Measurements from ENCODE around the gene SGSH.

Gene SGSH

GRCh38 chr17:80252871-80253270 is 32.7 kb upstream of the SGSH start:
- TF ChIP-seq, protein P1, sequence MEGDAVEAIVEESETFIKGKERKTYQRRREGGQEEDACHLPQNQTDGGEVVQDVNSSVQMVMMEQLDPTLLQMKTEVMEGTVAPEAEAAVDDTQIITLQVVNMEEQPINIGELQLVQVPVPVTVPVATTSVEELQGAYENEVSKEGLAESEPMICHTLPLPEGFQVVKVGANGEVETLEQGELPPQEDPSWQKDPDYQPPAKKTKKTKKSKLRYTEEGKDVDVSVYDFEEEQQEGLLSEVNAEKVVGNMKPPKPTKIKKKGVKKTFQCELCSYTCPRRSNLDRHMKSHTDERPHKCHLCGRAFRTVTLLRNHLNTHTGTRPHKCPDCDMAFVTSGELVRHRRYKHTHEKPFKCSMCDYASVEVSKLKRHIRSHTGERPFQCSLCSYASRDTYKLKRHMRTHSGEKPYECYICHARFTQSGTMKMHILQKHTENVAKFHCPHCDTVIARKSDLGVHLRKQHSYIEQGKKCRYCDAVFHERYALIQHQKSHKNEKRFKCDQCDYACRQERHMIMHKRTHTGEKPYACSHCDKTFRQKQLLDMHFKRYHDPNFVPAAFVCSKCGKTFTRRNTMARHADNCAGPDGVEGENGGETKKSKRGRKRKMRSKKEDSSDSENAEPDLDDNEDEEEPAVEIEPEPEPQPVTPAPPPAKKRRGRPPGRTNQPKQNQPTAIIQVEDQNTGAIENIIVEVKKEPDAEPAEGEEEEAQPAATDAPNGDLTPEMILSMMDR (IDR thresholded peaks at IDR 0.05; ENCODE audit: low read depth, low read length, missing control alignments): peak; percentile 57
- DNase-seq (ENCODE audit: extremely low read depth, low read depth): no peak
- no peak overlapping the region for H3K4me3 ChIP-seq (replicated peaks; ENCODE audit: low read depth, low read length)

DNA sequence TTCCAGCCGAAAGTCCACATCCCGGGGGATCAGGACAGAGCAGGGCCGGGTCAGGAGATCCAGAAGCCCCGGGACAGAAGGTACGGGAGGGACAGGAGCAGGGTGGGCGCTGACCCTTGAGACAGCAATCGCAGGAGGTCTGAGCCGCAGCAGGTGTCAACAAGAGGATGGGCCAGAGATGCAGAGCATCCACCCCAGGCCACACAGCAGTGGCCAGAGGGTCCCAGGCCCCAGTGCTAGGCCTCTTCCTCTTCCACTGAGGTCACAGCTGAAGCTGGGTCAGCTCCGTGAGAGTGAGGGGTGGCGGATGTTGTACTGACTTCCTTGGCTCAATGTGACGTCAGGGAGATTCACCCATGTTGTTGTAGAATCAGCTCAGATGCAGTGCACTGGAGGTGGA is 31.8 kb upstream of the SGSH start:
- TF ChIP-seq, protein P1 (IDR thresholded peaks at IDR 0.05; ENCODE audit: low read depth, low read length, missing control alignments): no peak
- H3K4me3 ChIP-seq (replicated peaks; ENCODE audit: low read depth, low read length): no peak overlapping the region

GRCh38 chr17:80248894-80249710 is 29.0 kb upstream of the SGSH start:
- TF ChIP-seq, protein P1 (IDR thresholded peaks at IDR 0.05; ENCODE audit: low read depth, low read length, missing control alignments): no peak
- no peak for DNase-seq (ENCODE audit: extremely low read depth, low read depth)
- H3K4me3 ChIP-seq (replicated peaks; ENCODE audit: low read depth, low read length): no peak overlapping the region

More for the DNA sequence above, 31.8 kb upstream of the SGSH start:
- no peak for DNase-seq (ENCODE audit: extremely low read depth, low read depth)

DNA sequence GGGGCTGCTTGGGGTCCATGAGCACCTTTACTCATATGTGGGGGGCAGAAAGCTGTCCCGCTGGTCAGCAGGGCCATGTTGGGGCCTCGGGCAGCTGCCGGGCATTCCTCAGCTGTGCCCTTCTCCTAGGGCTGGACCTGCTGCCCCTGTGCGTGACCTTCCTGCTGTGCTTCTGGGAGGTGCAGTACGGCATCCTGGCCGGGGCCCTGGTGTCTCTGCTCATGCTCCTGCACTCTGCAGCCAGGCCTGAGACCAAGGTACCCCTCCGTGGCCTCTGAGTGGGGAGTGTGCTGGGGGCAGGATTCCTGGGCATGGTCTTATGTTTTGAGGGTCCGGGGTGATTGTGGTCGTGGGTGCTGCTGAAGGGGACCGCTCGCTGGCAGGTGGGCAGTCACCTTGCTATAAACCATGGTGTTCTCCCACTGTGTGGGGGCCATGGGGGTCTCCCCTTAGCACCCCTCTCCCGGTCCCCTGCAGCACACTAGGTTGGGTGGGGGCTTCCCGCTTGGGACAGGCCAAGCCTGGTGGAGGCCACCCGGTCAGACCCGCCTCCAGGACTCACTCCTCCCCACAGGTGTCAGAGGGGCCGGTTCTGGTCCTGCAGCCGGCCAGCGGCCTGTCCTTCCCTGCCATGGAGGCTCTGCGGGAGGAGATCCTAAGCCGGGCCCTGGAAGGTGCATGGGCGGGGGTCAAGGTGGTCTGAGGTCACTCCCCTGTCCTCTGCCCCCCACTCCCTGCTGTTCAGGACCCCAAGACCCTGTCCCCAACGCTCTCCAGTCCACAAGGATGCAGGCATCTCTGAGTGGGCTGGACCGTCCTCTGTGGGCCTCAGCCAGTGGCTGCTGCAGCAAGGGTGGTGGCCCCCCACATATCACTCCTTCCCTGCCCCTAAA is 28.1 kb upstream of the SGSH start:
- DNase-seq (ENCODE audit: extremely low read depth, low read depth): no peak
- TF ChIP-seq, protein P1 (IDR thresholded peaks at IDR 0.05; ENCODE audit: low read depth, low read length, missing control alignments): no peak
- no peak overlapping the region for H3K4me3 ChIP-seq (replicated peaks; ENCODE audit: low read depth, low read length)

DNA sequence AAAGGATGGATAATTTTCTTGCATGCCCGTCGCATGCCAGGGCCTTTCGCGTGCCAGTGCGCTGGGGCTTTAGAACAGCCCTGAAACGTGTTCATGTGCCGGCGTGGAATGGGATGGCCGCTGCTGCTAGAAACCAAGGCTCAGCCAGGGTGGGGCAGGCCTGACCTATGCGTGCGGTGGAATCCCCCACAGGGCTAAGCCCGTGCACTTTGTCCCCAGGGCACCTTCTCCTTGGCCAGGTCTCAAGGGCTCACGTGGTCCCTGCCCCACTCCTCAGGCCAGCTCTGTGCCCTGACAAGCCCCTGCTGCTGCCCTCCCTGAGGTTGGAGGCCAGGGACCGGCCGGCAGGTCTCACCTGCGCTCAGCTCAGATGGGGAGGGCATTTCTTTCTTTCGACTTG is 27.4 kb upstream of the SGSH start:
- DNase-seq (ENCODE audit: extremely low read depth, low read depth): no peak
- TF ChIP-seq, protein P1 (IDR thresholded peaks at IDR 0.05; ENCODE audit: low read depth, low read length, missing control alignments): no peak
- no peak overlapping the region for H3K4me3 ChIP-seq (replicated peaks; ENCODE audit: low read depth, low read length)

GRCh38 chr17:80246726-80247125 is 26.6 kb upstream of the SGSH start:
- DNase-seq (ENCODE audit: extremely low read depth, low read depth): no peak
- no peak overlapping the region for H3K4me3 ChIP-seq (replicated peaks; ENCODE audit: low read depth, low read length)
- TF ChIP-seq, protein P1 (IDR thresholded peaks at IDR 0.05; ENCODE audit: low read depth, low read length, missing control alignments): no peak

Measured in HFF-Myc (cell line).